Parathyroid adenoma (tissue), 2 donors: Measurements from ENCODE around the gene CFAP97D2.
"Not testable (repeated sequence)": the region's sequence is repeated elsewhere in the genome, so short reads cannot be mapped to it uniquely, and the experiment has no call there.

Experiments used
- H2AFZ ChIP-seq: fragments of 300-600 bp; sonication (generic); one replicate; pipeline ENCODE4 v1.7.0; 2017; ENCODE audit warnings: antibody characterized with exemption, mild to moderate bottlenecking
- H3K27ac ChIP-seq: fragments of 300-600 bp; sonication (generic); one replicate; pipeline ENCODE4 v1.7.0; 2017
- H3K27me3 ChIP-seq: fragments of 300-600 bp; sonication (generic); one replicate; pipeline ENCODE4 v1.7.0; 2017; ENCODE audit warnings: low read length; ENCODE audit not compliant: control insufficient read depth, insufficient read depth
- H3K36me3 ChIP-seq: fragments of 300-600 bp; sonication (generic); one replicate; pipeline ENCODE4 v1.7.0; 2017; ENCODE audit warnings: low read length; ENCODE audit not compliant: control insufficient read depth, insufficient read depth
- H3K4me1 ChIP-seq: fragments of 300-600 bp; sonication (generic); one replicate; pipeline ENCODE4 v1.7.0; 2017; ENCODE audit warnings: control low read depth
- H3K4me2 ChIP-seq: fragments of 300-600 bp; sonication (generic); one replicate; pipeline ENCODE4 v1.7.0; 2017; ENCODE audit warnings: low read length
- H3K4me3 ChIP-seq: fragments of 300-600 bp; sonication (generic); one replicate; pipeline ENCODE4 v1.7.0; 2017; ENCODE audit warnings: low read depth, low read length
- H3K79me2 ChIP-seq: fragments of 300-600 bp; sonication (generic); one replicate; pipeline ENCODE4 v1.7.0; 2017; ENCODE audit warnings: control low read depth
- H3K9ac ChIP-seq: fragments of 300-600 bp; sonication (generic); one replicate; pipeline ENCODE4 v1.7.0; 2017; ENCODE audit warnings: mild to moderate bottlenecking
- H3K9me3 ChIP-seq: fragments of 300-600 bp; sonication (generic); one replicate; pipeline ENCODE4 v1.7.0; 2017; ENCODE audit warnings: low read length; ENCODE audit not compliant: control insufficient read depth
- TF ChIP-seq, protein P1 (sequence below): fragments of 300-600 bp; sonication (generic); IDR thresholded peaks from one replicate; pipeline ENCODE4 v1.7.0; 2017; ENCODE audit warnings: antibody characterized with exemption, mild to moderate bottlenecking
- donor health status: primary hyperparathyroidism.

CFAP97D2 gene

GRCh38 chr13:114241918-114242317 is 62.9 kb downstream of the CFAP97D2 start:
- H3K9ac ChIP-seq, result no peak overlapping the region
- no peak overlapping the region for H3K4me3 ChIP-seq
- TF ChIP-seq, protein P1, sequence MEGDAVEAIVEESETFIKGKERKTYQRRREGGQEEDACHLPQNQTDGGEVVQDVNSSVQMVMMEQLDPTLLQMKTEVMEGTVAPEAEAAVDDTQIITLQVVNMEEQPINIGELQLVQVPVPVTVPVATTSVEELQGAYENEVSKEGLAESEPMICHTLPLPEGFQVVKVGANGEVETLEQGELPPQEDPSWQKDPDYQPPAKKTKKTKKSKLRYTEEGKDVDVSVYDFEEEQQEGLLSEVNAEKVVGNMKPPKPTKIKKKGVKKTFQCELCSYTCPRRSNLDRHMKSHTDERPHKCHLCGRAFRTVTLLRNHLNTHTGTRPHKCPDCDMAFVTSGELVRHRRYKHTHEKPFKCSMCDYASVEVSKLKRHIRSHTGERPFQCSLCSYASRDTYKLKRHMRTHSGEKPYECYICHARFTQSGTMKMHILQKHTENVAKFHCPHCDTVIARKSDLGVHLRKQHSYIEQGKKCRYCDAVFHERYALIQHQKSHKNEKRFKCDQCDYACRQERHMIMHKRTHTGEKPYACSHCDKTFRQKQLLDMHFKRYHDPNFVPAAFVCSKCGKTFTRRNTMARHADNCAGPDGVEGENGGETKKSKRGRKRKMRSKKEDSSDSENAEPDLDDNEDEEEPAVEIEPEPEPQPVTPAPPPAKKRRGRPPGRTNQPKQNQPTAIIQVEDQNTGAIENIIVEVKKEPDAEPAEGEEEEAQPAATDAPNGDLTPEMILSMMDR, result no peak
- no peaks in the 10 kb centered on the region for H3K79me2 ChIP-seq
- H3K27me3 ChIP-seq, result no peaks in the 10 kb centered on the region
- no peaks in the 10 kb centered on the region for H3K36me3 ChIP-seq
- H3K4me1 ChIP-seq, result no peaks in the 10 kb centered on the region
- H3K27ac ChIP-seq, result no peak overlapping the region
- H2AFZ ChIP-seq, result no peak overlapping the region
- no peak overlapping the region for H3K4me2 ChIP-seq
- no peaks in the 10 kb centered on the region for H3K9me3 ChIP-seq

DNA sequence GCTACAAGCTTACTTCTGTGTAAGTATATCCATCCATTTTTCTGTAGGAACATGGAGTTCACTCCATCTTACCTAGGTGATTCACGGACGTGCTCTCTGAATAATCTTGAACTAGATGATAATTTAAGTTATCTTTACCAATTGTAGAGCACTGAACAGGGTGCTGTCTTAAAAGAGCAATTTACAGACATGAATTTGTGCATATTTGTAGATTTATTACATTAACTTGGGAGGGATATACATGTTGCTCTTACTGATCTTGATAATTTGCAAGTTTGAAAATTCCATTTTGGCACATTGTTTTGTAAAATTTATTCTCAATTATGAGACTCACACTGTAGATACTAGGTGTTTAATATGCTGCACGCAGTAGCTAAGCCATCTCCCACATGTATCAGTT is 64.9 kb downstream of the CFAP97D2 start:
- no peaks in the 10 kb centered on the region for H3K9me3 ChIP-seq
- no peaks in the 10 kb centered on the region for H3K79me2 ChIP-seq
- H3K27ac ChIP-seq, result no peak overlapping the region
- no peaks in the 10 kb centered on the region for H3K36me3 ChIP-seq
- no peak overlapping the region for H3K4me2 ChIP-seq
- H2AFZ ChIP-seq, result no peak overlapping the region
- TF ChIP-seq, protein P1, result no peak
- no peaks in the 10 kb centered on the region for H3K27me3 ChIP-seq
- H3K4me1 ChIP-seq, result no peaks in the 10 kb centered on the region
- H3K9ac ChIP-seq, result no peak overlapping the region
- H3K4me3 ChIP-seq, result no peak overlapping the region

DNA sequence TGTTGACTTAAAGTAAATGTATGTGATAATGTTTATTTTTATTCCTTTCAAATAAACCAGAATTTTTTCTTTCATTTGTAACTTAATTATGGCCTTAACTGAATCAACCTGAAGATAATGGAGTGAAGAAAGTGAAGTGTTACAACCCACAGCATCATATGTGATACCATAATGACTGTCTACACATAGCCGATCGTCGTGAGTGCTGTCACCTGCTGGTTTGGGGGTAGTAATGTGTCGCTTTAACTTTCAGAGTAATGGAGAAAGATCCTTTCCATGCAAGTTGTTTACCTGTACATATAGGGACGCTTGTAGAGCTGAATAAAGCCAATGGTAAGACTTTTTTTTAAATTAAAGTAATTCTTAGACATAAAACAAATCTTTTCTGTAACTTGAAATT is 65.6 kb downstream of the CFAP97D2 start:
- H2AFZ ChIP-seq, result no peak overlapping the region
- no peak overlapping the region for H3K27ac ChIP-seq
- H3K4me1 ChIP-seq, result no peaks in the 10 kb centered on the region
- H3K36me3 ChIP-seq, result no peaks in the 10 kb centered on the region
- no peak overlapping the region for H3K9ac ChIP-seq
- H3K9me3 ChIP-seq, result no peaks in the 10 kb centered on the region
- no peaks in the 10 kb centered on the region for H3K79me2 ChIP-seq
- no peak overlapping the region for H3K4me2 ChIP-seq
- H3K4me3 ChIP-seq, result no peak overlapping the region
- TF ChIP-seq, protein P1, result no peak
- H3K27me3 ChIP-seq, result no peaks in the 10 kb centered on the region

DNA sequence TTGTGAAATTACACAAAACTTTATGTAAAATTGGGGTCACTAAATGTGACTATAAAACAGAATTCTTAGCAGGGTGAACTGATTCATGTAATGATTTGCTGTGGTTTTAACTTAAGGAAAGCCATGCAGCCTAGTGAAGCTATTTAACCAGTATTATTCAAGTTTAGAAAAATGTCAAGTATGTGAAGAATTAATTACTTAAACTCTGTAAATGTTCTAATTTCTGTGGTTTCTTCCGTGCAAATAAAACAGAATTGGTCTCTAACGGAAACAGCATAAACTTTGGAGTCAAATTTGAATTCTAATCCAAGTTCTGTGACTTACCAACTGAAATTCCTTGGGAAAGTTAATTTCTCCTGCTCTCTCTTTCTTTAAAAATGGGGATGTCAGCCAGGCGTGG is 69.0 kb downstream of the CFAP97D2 start:
- Histone ChIP-seq H2AFZ (no peak overlapping the region), H3K27ac (no peak overlapping the region), H3K4me1 (no peaks in the 10 kb centered on the region), H3K4me2 (no peak overlapping the region), H3K36me3 (no peaks in the 10 kb centered on the region), H3K4me3 (no peak overlapping the region), H3K9ac (no peak overlapping the region), H3K9me3 (no peaks in the 10 kb centered on the region), H3K27me3 (no peaks in the 10 kb centered on the region), H3K79me2 (no peaks in the 10 kb centered on the region)
- TF ChIP-seq, protein P1, result no peak

GRCh38 chr13:114249077-114249476 is 70.0 kb downstream of the CFAP97D2 start:
- Histone ChIP-seq H3K27me3 (no peaks in the 10 kb centered on the region), H3K79me2 (no peaks in the 10 kb centered on the region), H3K9me3 (no peaks in the 10 kb centered on the region), H3K4me1 (no peaks in the 10 kb centered on the region), H2AFZ (no peak overlapping the region), H3K4me2 (no peak overlapping the region), H3K4me3 (no peak overlapping the region), H3K9ac (no peak overlapping the region), H3K36me3 (no peaks in the 10 kb centered on the region), H3K27ac (no peak overlapping the region)
- TF ChIP-seq, protein P1, result no peak

DNA sequence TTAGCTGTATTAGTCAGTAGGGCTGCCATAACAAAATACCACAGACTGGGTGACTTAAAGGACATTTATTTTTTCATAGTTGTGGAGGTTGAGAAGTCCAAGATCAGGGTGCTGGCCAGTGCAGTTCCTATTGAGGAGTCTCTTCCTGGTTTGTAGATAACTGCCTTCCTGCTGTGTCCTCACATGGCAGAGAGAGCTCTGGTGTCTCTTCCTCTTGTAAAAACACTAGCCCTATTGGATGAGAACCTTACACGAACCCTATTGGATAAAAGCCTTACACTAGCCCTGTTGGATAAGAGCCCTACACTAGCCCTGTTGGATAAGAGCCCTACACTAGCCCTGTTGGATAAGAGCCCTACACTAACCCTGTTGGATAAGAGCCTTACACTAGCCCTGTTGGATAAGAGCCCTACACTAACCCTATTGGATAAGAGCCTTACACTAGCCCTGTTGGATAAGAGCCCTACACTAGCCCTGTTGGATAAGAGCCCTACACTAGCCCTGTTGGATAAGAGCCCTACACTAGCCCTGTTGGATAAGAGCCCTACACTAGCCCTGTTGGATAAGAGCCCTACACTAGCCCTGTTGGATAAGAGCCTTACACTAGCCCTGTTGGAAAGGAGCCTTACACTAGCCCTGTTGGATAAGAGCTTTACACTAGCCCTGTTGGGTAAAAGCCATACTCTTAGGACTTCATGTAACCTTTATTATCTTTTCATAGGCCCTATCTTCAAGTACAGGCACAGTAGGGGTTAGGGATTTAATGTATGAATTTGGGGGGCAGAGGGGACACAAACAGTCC is 72.8 kb downstream of the CFAP97D2 start:
- not testable (repeated sequence) for H3K36me3 ChIP-seq, H3K9ac ChIP-seq, H3K4me2 ChIP-seq, H3K27ac ChIP-seq, H2AFZ ChIP-seq, H3K4me1 ChIP-seq, H3K9me3 ChIP-seq, H3K27me3 ChIP-seq, H3K79me2 ChIP-seq, H3K4me3 ChIP-seq
